MM.1S (cell line): ENCODE results near the gene RHOV.

ENCODE experiments used
- CTCF ChIP-seq: fragments of 300-600 bp; sonication (generic); IDR thresholded peaks from 2 replicates; pipeline ENCODE4 v1.5.1; 2016; ENCODE audit warnings: antibody characterized with exemption, low read length, mixed read lengths
- EZH2 ChIP-seq: fragments of 300-600 bp; sonication (generic); optimal IDR thresholded peaks from 2 replicates; pipeline ENCODE3; 2017; ENCODE audit warnings: low read depth, mild to moderate bottlenecking, antibody characterized with exemption, low read length, mixed read lengths

GRCh38 chr15:40900256-40901052 lies 26.4 kb upstream of the RHOV start:
- TF ChIP-seq EZH2: no peak
- TF ChIP-seq CTCF: no peak
